Fibroblast of lung (primary cell): ENCODE measurements around the gene UGT8.

Experiments
- CTCF ChIP-seq, 2 donors: IDR thresholded peaks in 1 of 2; conservative IDR thresholded peaks in 1 of 2; 1 replicate in 1 of 2; 2 replicates in 1 of 2; pipeline ENCODE4 v1.5.1; 2011 to 2012; ENCODE audit warnings: low read length in 2 of 2, control low read depth in 1 of 2, inconsistent platforms in 1 of 2, low read depth in 1 of 2, mild to moderate bottlenecking in 1 of 2
- EZH2 ChIP-seq: IDR thresholded peaks from 2 replicates; pipeline ENCODE4 v1.5.1; 2012; ENCODE audit warnings: low read length, control low read depth, mild to moderate bottlenecking; ENCODE audit errors: missing control alignments

GRCh38 chr4:114690571-114690970 lies 92.0 kb downstream of the UGT8 start:
- TF ChIP-seq EZH2 (no peak), CTCF (conservative IDR thresholded peaks at IDR 0.05 in 1 of 2, IDR thresholded peaks at IDR 0.05 in 1 of 2; ENCODE audit: low read depth in 1 of 2, low read length in 2 of 2) (no peak)
